Measurements from ENCODE around the gene ABHD15. TPM values are rescaled to one million over a fixed set of nuclear protein-coding genes. Genes with fewer than 3 reads are reported as not detected.

ABHD15 gene
- total and polyA plus RNA-seq, 2 experiments from 2014 or later = 2.4 to 10.1 TPM

GRCh38 chr17:29557085-29557738, 9.6 kb downstream of the ABHD15 start:
- WGBS, 2 experiments (ENCODE audit: low coverage in 1 of 2, low lambda C conversion rate in 2 of 2, missing lambda C conversion rate in 2 of 2) = 100% methylated on average over 1 of the region's 1 CpG
- in situ Hi-C loops (cut with MboI) = loop anchor here (25.0 kb wide), 1 partner anchor 95 kb away; no protein-coding TSS in a partner anchor
- H3K27ac ChIP-seq = peak overlapping the region; percentile 35

GRCh38 chr17:29555840-29556239, 11.0 kb downstream of the ABHD15 start:
- H3K4me3 ChIP-seq = no peak overlapping the region
- no peak overlapping the region for H3K9ac ChIP-seq
- H4K20me1 ChIP-seq (ENCODE audit: insufficient read depth) = no peaks in the 10 kb centered on the region
- H3K9me3 ChIP-seq (ENCODE audit: low read depth) = no peaks in the 10 kb centered on the region
- in situ Hi-C loops (cut with MboI) = loop anchor here (25.0 kb wide), 1 partner anchor 94 kb away; no protein-coding TSS in a partner anchor
- H3F3A ChIP-seq (ENCODE audit: insufficient read depth) = peaks cover 15% of the 10 kb centered on the region
- H3K27ac ChIP-seq = no peak overlapping the region
- no peak overlapping the region for H2AFZ ChIP-seq
- TF ChIP-seq EZH2 (IDR thresholded peaks at IDR 0.05; ENCODE audit: insufficient read depth, poor library complexity, severe bottlenecking) = no peak
- TF ChIP-seq EZH2phosphoT487 (IDR thresholded peaks at IDR 0.05; ENCODE audit: insufficient read depth, low read depth) = no peak
- 55 to 57% methylated on average over 3 of the region's 3 CpGs for WGBS, 2 experiments (ENCODE audit: low coverage in 1 of 2, low lambda C conversion rate in 2 of 2, missing lambda C conversion rate in 2 of 2)
- no peak for DNase-seq
- H3K27me3 ChIP-seq (replicated peaks; ENCODE audit: insufficient read depth) = no peaks in the 10 kb centered on the region
- H3K9me2 ChIP-seq (ENCODE audit: insufficient read depth) = no peaks in the 10 kb centered on the region
- H3K79me2 ChIP-seq (ENCODE audit: insufficient read depth) = no peaks in the 10 kb centered on the region
- H3K36me3 ChIP-seq (ENCODE audit: low read depth) = no peaks in the 10 kb centered on the region
- no peak overlapping the region for H3K4me2 ChIP-seq (ENCODE audit: unreplicated experiment)
- peaks cover 12% of the 10 kb centered on the region; the same call in 1 of the 2 replicates for H3K4me1 ChIP-seq (ENCODE audit: insufficient read depth)

More at GRCh38 chr17:29557085-29557738, 9.6 kb downstream of the ABHD15 start:
- H3K9me3 ChIP-seq (ENCODE audit: low read depth) = no peaks in the 10 kb centered on the region
- no peaks in the 10 kb centered on the region for H3K36me3 ChIP-seq (ENCODE audit: low read depth)
- H2AFZ ChIP-seq = no peak overlapping the region
- DNase-seq = peak; percentile 75
- H3K9ac ChIP-seq = no peak overlapping the region
- TF ChIP-seq EZH2phosphoT487 (IDR thresholded peaks at IDR 0.05; ENCODE audit: insufficient read depth, low read depth) = no peak
- no peak for TF ChIP-seq EZH2 (IDR thresholded peaks at IDR 0.05; ENCODE audit: insufficient read depth, poor library complexity, severe bottlenecking)
- no peaks in the 10 kb centered on the region for H3K9me2 ChIP-seq (ENCODE audit: insufficient read depth)
- H3K79me2 ChIP-seq (ENCODE audit: insufficient read depth) = no peaks in the 10 kb centered on the region
- H3K4me1 ChIP-seq (ENCODE audit: insufficient read depth) = peaks cover 12% of the 10 kb centered on the region; the same call in 1 of the 2 replicates
- peaks cover 15% of the 10 kb centered on the region for H3F3A ChIP-seq (ENCODE audit: insufficient read depth)
- H3K4me3 ChIP-seq = no peak overlapping the region
- H3K4me2 ChIP-seq (ENCODE audit: unreplicated experiment) = no peak overlapping the region
- no peaks in the 10 kb centered on the region for H4K20me1 ChIP-seq (ENCODE audit: insufficient read depth)
- H3K27me3 ChIP-seq (replicated peaks; ENCODE audit: insufficient read depth) = no peaks in the 10 kb centered on the region

- TF ChIP-seq EZH2 (IDR thresholded peaks at IDR 0.05; ENCODE audit: insufficient read depth, poor library complexity, severe bottlenecking) = no peak
- no peak for TF ChIP-seq EZH2phosphoT487 (IDR thresholded peaks at IDR 0.05; ENCODE audit: insufficient read depth, low read depth)
- Histone ChIP-seq H3K9me2 (ENCODE audit: insufficient read depth) (no peaks in the 10 kb centered on the region), H4K20me1 (ENCODE audit: insufficient read depth) (no peaks in the 10 kb centered on the region), H3K4me1 (ENCODE audit: insufficient read depth) (no peaks in the 10 kb centered on the region), H3F3A (ENCODE audit: insufficient read depth) (peaks cover 5% of the 10 kb centered on the region; the same call in 1 of the 2 replicates), H3K27me3 (replicated peaks; ENCODE audit: insufficient read depth) (no peaks in the 10 kb centered on the region), H3K9me3 (ENCODE audit: low read depth) (no peaks in the 10 kb centered on the region), H3K36me3 (ENCODE audit: low read depth) (peaks cover 20% of the 10 kb centered on the region; the same call in 1 of the 2 replicates), H2AFZ (no peak overlapping the region), H3K79me2 (ENCODE audit: insufficient read depth) (no peaks in the 10 kb centered on the region), H3K4me2 (ENCODE audit: unreplicated experiment) (no peak overlapping the region), H3K9ac (no peak overlapping the region), H3K4me3 (no peak overlapping the region), H3K27ac (no peak overlapping the region)
- 34 to 40% methylated on average over 5 of the region's 5 CpGs for WGBS, 2 experiments (ENCODE audit: low coverage in 1 of 2, low lambda C conversion rate in 2 of 2, missing lambda C conversion rate in 2 of 2)
- in situ Hi-C loops (cut with MboI) = loop anchor here (25.0 kb wide), 1 partner anchor 187 kb away; no protein-coding TSS in a partner anchor
- DNase-seq = no peak
These were observed 17.5 kb downstream of the ABHD15 start for GRCh38 chr17:29549177-29549923.

- peak; percentile 24 for DNase-seq
- in situ Hi-C loops (cut with MboI) = loop anchor here (25.0 kb wide), 1 partner anchor 185 kb away; no protein-coding TSS in a partner anchor
- Histone ChIP-seq H3K4me1 (ENCODE audit: insufficient read depth) (no peaks in the 10 kb centered on the region), H3K9me3 (ENCODE audit: low read depth) (no peaks in the 10 kb centered on the region), H3K36me3 (ENCODE audit: low read depth) (peaks cover 41% of the 10 kb centered on the region; the same call in 1 of the 2 replicates), H2AFZ (no peak overlapping the region), H4K20me1 (ENCODE audit: insufficient read depth) (no peaks in the 10 kb centered on the region), H3K79me2 (ENCODE audit: insufficient read depth) (no peaks in the 10 kb centered on the region), H3K4me2 (ENCODE audit: unreplicated experiment) (no peak overlapping the region), H3K9ac (no peak overlapping the region), H3K27ac (no peak overlapping the region), H3K9me2 (ENCODE audit: insufficient read depth) (no peaks in the 10 kb centered on the region), H3K4me3 (no peak overlapping the region), H3F3A (ENCODE audit: insufficient read depth) (peaks cover 5% of the 10 kb centered on the region; the same call in 1 of the 2 replicates), H3K27me3 (replicated peaks; ENCODE audit: insufficient read depth) (no peaks in the 10 kb centered on the region)
- 100% methylated on average over 1 of the region's 1 CpG for WGBS, 2 experiments (ENCODE audit: low coverage in 1 of 2, low lambda C conversion rate in 2 of 2, missing lambda C conversion rate in 2 of 2)
- TF ChIP-seq EZH2phosphoT487 (IDR thresholded peaks at IDR 0.05; ENCODE audit: insufficient read depth, low read depth) (no peak), EZH2 (IDR thresholded peaks at IDR 0.05; ENCODE audit: insufficient read depth, poor library complexity, severe bottlenecking) (no peak)
These were observed 20.0 kb downstream of the ABHD15 start for GRCh38 chr17:29546830-29547229.
